HG03457 (cell line): ENCODE data around the gene TBC1D9B.

Experiments
- ATAC-seq: cut with Tn5 transposase; IDR thresholded peaks from one replicate; pipeline ENCODE4 v1.9.1; 2021; ENCODE audit warnings: moderate number of reproducible peaks; ENCODE audit not compliant: unreplicated experiment

TBC1D9B gene

GRCh38 chr5:179822444-179822990 lies 85.2 kb downstream of the TBC1D9B start:
- no peak for ATAC-seq

GRCh38 chr5:179822059-179822432 lies 85.7 kb downstream of the TBC1D9B start:
- ATAC-seq, result no peak

- peak; percentile 34 for ATAC-seq
These were observed 86.2 kb downstream of the TBC1D9B start for GRCh38 chr5:179821298-179822058.

- peak; percentile 31 for ATAC-seq
These were observed 87.0 kb downstream of the TBC1D9B start, which contains the start of gene SQSTM1 for GRCh38 chr5:179820483-179821297. SQSTM1 (plus strand) TSS chr5:179820905; CDS start chr5:179820937, 32 bp downstream.

GRCh38 chr5:179820127-179820482 lies 87.6 kb downstream of the TBC1D9B start:
- no peak for ATAC-seq

- ATAC-seq, result no peak
These were observed 88.2 kb downstream of the TBC1D9B start for GRCh38 chr5:179819296-179820126.

GRCh38 chr5:179818746-179819295 lies 88.9 kb downstream of the TBC1D9B start:
- peak; percentile 47 for ATAC-seq

- ATAC-seq, result no peak
These were observed 89.6 kb downstream of the TBC1D9B start for GRCh38 chr5:179817890-179818745.

- ATAC-seq, result no peak
These were observed 90.2 kb downstream of the TBC1D9B start for GRCh38 chr5:179817470-179817840.

- no peak for ATAC-seq
These were observed 90.8 kb downstream of the TBC1D9B start for GRCh38 chr5:179816796-179817469.

- no peak for ATAC-seq
These were observed 91.3 kb downstream of the TBC1D9B start for GRCh38 chr5:179816401-179816795.

- ATAC-seq, result no peak
These were observed 92.0 kb downstream of the TBC1D9B start for GRCh38 chr5:179815491-179816249.

GRCh38 chr5:179814090-179814489 lies 93.6 kb downstream of the TBC1D9B start:
- no peak for ATAC-seq

GRCh38 chr5:179812997-179813607 lies 94.6 kb downstream of the TBC1D9B start:
- ATAC-seq, result no peak

GRCh38 chr5:179812135-179812825 lies 95.4 kb downstream of the TBC1D9B start:
- ATAC-seq, result no peak
